Activated T-helper 9 cell treated with anti-CD3 and anti-CD28 coated beads, Interleukin-2, amount 50 U/mL, for 16 hours (primary cell): ENCODE results near the gene ANKRD28.
A peak's percentile ranks its signal among the peaks of the same experiment; 100 is the strongest.

ENCODE experiments used
- DNase-seq: peaks from one replicate; pipeline ENCODE4 v3.0.0-alpha.2; 2020; ENCODE audit warnings: low read depth

Gene ANKRD28

DNA sequence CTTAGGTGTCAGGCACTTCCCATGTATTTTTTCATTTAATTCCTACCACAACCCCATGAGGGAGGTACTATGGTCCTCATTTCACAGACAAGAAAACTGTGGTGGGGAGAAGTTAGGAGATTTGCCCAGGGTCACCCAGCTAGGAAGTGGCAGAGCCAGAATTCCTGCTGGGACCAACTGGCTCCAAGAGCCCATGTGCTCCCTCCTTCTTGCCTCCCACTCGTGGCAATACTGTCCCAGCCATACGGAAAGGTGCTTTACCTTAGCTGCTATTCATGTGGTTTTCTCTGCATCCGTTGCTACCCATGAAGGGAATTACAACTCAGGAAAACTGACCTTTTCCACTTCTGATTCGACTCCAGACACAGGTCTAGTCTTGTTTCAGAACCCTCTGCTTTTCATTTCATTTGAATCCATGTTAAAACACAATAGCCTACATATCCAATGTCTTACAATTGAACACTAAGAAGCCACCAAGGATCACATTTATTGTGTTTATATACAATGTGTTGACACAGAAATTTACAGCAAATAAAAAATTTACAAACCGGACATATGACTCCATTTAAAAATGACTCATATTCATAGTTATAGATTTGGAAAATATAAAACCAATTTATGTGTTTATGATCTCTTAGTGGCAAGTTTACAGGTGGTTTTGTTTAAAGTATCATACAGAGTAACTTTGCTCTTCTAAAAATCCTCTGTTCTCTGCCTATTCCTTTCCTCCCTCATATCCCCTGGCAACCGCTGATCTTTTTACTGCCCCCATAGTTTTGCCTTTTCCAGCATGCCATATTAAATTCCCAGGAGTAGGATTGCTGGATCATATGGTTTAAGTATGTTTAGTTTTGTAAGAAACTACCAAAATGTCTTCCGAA is 137.5 kb downstream of the ANKRD28 start:
- no peak for DNase-seq

DNA sequence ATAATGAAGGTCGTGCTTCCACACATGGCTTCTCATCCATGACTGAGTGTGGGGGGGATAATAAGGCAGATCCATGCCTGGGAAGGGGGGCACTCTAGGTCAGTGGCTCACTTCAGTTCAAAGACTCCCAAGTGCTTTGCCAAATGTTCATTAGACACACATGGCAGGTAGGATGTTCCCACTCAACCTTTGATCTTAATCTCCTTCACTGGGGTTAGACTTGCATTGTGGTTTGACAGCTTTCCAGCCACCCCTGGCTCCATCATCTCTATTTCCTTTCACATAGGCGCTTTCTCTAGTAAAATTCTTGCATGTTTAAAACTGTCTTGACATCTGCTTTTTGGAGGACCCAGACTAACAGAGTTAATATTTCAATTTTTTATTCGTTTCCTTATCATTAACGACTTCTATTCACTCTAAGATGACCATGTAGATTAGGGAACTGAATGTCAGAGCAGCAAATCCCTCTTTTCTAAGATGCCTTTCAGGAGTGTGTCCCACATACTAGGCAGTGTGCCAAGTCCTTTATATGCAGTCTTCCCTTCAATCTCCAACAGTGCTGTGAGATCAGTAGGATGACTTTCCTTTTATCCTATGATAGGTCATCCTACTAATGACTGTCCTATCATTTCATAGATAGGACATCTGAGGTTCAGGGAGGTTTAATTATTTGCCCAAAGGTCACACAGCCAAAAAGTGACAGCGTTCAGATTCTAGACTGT is 138.4 kb downstream of the ANKRD28 start:
- DNase-seq = no peak

DNA sequence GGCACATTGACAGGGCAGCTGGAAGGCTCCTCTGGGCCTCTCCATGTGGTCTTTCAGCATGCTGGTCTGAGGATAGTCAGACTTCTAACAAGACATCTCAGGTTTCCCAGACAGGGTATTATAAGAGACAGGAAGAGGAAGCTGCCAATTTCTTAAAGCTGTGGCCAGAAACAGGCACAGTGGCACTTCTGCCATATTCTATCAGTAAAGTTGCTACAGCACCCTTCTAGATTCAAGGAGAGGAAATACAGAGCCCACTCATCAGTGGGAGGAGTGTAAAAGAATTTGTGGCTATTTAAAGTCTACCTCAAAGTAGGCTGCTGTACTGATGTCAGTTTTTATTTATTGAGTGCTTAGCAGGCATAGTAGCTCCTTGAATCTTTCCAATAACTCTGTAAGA is 140.8 kb downstream of the ANKRD28 start:
- DNase-seq = no peak

DNA sequence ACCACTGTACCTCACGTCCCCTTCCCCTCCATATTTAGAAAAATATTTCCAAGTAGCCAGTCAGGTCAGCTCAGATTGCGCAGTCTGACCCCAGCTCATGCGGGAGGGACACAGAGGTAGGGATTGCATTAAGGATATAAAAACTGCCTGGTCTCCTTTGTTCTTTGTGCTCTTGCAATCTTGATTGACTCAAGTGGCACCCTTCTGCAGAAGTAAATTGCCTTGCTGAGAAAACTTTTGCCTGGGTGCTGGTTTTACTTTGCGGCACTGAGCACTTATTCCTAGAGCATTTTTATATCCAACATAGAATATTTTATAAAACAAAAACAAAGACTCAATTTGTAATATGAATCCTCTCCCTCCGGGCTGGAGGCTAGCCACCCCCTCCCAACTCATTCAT is 141.4 kb downstream of the ANKRD28 start:
- DNase-seq = no peak

DNA sequence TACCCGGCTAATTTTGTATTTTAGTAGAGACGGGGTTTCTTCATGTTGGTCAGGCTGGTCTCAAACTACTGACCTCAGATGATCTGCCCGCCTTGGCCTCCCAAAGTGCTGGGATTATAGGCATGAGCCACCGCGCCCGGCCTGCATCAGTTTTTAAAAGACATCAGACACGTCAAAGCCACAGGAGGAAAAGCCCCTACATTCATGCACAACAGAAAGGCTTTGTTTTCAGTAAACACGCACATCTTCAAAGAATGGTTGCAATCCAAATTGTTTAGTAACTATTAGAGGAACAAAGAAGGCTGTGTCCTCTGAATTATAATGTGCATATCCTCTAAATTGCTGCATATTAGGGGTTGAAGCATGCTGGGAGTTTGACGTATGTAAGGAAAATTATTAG is 142.9 kb downstream of the ANKRD28 start:
- DNase-seq = no peak

DNA sequence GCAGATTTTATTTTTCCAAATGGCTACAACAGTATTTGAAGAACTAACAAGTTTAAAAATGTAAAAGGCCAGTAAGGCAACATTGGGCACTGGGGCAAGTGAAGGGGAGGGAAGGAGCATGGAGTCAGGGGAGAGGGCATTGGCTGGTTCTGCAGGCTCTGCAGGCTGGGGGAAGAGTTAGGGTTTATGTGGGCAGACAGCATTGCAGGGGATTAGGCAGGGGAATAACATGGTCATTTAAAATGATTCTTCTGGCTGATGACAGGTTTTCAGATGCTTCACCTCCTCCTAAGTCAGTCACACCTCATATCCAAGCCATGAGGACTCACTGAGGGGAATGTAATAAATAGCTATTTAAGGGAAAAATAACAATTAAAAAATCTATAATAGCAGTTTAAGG is 143.7 kb downstream of the ANKRD28 start:
- DNase-seq = no peak

DNA sequence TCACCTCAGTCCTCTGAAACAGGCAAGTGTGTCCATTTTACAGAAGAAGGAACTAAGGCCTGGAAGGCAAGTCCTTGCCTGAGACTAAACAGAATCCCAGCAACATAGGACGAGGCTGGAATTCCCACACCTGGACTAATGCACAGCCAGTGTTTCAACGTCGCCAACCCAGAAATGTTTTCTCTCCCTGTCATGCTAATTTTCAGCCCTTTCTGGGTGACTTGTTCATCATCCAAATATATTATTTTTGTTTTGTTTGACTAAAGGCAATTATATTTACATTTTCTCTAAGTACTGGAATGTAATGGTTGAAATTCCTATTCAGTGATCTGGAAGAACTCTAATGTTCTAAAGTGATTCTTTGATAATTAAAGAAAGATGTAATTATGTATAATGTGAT is 144.5 kb downstream of the ANKRD28 start:
- no peak for DNase-seq

DNA sequence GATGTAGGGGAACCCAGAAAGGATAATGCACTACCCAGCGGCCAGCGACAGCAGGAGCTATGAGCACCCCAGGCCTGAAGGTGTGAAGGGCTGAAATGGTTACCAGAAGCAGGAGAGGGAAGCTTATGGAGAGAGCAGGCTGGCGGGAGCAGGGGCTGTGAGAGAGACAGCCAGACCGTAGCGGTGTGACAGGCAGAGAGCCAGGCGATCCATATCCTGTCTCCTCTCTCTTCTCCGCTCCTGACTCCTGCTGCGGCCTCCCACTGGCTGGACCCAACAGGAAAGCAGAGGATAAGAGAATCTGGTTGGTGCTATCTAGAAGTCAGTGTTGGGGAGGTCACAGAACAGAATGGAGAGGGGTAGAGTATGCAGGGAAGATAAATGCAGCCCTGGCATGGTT is 146.4 kb downstream of the ANKRD28 start:
- no peak for DNase-seq

DNA sequence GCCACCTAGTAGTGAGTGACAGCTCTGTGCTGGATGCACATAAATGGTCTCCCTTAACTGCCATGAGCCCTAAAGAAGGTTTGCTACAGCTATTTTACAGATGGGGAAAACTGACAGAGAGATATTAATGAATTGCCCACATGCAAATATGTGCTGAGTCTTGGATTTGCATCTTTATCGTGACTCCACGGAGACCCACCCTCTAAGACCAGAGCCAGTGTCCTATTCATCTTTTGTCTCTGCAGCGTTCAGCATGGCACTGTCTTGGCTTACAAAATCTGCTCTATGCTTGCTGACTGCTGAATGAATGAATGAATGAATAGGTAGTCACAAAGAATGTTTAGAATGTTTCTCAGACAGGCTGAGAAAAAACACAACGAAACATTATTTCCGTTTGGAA is 147.9 kb downstream of the ANKRD28 start:
- no peak for DNase-seq

DNA sequence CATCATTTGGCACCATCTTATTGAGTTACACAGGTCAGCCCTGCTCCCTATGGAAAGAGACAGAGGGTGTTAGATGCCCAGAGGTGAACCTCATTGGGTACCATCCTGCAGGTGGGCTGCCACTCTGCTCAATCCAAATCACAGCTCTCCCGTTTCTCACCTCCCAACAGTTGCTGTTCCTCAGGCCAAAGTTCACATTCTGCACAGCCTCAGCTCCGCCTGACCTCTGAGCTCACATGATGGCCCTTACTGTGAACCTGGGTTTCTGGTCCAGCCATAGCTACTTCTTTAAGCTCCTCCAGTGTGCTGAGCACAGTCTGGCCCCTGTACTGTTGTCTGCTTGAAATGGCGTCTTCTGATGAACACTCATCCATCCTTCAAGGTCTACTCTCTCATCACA is 148.4 kb downstream of the ANKRD28 start:
- DNase-seq = no peak

DNA sequence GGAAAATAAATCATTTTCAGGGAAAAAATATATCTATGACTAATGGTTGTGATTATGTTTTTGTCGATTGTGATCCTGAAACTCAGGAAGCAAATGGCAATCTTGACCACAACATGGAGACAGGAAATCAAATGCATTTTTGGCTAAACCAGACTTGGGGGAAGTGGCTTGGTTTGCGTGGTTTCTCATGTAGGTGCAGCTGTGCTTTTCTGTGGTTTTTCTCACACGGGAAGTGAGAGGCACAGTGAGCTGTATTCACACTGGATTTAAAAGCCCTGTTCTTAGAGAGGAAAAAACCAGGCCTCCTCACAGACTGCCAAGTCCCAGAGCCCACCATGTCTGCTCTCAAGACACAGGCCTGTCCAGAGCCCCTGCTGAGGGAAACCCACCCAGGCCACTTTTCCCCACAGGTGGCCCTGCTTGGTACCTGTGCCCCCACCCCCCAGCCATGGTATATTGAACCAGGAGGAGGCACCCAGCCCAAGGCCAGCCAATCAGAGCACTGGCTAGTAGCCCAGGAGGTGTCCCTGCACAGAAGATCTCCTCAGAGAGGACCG is 150.1 kb downstream of the ANKRD28 start:
- DNase-seq = peak; percentile 9

DNA sequence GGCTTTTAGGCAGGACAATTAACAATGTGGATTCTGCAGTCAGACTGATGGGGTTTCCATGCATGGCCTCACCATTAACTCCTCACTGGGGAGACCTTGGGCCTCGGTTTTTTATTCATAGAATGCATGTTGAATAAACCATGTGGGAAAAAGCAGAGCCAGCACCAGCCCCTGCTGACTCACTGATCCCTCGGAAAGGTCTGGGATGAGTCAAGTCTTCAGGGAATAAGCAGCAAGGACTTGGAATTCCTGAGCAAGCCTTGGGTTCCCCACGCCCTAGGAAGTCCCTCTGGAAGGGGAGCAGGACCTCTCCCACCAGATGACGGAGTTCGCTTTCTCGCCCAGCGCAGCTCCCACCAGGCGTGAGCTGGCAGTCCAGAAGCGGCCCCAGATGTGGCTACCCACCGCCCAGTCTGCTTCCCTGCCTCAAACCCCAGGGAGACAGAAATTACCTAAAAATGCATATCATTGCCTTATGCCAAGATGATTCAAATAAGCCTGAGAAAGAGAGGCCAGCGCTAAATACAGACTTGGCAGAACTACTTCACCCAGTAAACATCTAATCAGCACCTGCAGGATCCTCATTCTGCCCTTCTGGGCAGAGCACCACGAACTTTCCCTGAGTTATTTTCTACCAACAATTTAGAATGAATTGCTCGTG is 150.8 kb downstream of the ANKRD28 start:
- no peak for DNase-seq

DNA sequence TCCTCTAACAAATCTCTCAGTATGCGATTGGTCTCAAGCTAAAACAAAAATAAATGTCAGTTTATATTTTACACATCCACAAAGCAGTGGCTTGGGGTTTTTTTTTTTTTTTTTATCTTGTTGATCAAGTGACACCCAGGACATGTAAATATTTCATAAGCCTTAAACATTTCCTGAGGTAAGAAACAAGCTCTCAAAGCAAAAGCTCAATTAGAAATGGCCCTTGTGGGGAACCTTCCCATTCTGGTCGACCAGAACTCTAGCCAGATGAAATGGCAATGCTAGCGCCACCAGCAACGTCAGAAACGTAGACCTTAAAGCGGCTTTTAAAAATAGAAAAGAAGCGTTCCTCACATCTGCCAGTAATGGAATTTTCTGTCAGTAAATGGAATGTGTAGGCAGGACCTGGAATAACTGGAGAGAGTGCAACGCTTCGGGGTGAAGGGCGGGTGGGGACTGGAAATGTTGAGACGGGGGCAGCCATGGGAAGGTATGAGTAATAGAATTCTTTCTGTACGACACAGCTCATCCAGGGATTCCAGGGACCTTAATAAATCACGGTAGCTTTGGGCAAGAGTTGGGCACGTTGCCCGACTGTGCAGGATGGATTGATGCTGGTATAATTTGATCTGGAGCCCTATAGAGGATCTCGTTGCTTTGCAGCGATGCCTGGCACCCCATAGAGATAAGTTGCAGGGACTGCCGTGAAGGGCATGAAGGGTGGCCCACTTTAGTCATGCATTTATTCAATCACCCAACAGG is 151.9 kb downstream of the ANKRD28 start:
- DNase-seq = no peak

DNA sequence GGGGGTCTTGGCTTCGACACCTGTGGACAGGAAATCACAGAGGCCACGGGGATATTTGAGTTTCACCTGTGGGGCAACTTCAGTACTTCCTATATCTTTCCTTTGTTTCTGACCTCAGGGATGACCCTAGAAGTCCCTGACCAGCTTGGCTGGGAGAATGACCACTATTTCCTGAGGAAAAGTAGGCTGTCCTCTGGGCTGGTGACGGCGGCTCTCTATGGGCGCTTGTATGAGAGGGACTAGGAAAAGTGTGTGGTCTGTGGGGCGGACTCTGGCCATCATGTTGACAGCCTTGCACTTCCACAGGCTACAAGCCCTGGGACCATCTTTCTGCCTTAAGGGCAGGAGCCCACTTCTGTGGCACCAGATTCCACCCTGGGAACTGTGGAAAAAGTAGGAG is 152.5 kb downstream of the ANKRD28 start:
- no peak for DNase-seq

DNA sequence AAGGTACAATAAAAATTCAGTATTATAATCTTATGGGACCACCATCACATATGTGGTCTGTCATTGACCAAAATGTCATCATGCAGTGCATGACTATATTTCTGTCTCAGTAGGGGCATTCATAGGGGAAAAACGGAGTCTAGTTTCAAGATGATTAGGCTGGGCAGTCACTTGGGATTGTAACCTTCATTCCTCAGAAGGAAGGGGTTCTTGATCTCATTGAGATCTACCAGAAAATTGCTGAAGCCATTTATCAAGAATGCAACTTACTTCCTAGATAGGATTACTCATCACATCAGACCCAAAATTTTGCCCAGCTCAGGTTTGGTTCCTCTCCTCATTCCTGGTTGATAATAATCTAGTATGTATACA is 158.9 kb downstream of the ANKRD28 start:
- no peak for DNase-seq

DNA sequence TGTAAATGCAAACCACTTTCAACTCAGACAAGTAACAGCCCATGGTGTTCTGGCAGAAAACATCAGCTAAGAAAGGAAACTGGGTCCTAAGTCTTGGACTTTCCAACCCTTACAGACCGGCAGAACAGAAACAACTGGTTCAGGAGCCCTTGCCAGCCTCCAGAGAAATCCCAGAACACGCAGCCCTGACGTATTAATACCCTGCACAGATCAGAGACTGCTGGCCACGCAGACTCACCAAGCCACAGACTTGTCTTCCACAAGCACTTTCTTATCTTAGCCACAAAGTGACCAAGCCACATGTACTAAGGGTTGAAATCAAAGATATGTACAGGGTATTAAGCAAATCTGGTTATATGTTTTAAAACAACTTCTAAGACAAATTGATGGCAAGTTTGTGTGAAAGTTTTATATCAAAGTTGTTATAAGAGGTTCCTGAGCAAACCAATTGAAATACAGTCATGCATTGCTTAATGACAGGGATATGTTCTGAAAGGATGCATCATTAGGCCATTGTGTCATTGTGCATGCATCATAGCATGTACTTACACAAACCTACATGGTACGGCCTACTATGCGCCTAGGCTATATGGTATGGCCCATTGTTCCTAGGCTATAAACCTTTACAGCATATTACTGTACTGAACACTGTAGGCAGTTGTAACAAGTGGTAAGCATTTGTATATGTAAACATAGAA is 159.4 kb downstream of the ANKRD28 start:
- no peak for DNase-seq

DNA sequence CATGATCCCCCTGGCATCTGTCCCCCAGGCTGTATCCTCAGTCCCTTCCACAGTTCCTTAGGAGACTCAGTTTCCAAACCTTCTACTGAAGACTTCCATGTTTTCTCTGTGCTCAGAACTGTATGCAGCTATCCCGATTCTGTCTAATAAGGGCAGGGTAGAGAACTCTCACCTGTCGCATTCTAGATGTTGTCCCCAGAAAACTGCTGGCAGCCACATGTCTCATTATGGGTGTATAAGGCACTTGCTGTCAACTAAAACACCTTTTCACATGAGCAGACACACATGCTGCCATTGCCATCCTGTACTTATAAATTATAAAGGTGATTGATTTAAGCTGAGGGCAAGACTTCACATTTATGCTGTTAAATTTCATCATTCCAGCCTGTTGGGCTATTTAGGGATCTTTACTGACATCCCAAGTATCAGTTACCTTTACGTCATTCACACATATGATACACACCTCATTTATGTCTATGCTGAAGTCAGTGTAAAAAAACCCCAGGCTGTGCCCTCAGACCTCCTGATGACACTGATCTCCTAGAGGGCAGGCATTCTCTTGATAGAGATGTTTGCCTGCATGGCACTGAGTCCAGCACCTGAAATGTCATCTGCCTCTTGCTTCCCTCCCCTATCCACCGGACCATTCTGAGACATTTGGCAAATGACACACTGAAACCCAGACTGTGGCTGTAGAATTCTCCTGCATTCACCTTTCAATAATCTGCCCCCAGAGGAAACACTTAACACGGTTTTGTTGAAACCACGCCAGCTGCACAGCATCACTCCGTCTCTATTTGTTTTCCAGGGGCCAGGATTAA is 160.4 kb downstream of the ANKRD28 start:
- no peak for DNase-seq

DNA sequence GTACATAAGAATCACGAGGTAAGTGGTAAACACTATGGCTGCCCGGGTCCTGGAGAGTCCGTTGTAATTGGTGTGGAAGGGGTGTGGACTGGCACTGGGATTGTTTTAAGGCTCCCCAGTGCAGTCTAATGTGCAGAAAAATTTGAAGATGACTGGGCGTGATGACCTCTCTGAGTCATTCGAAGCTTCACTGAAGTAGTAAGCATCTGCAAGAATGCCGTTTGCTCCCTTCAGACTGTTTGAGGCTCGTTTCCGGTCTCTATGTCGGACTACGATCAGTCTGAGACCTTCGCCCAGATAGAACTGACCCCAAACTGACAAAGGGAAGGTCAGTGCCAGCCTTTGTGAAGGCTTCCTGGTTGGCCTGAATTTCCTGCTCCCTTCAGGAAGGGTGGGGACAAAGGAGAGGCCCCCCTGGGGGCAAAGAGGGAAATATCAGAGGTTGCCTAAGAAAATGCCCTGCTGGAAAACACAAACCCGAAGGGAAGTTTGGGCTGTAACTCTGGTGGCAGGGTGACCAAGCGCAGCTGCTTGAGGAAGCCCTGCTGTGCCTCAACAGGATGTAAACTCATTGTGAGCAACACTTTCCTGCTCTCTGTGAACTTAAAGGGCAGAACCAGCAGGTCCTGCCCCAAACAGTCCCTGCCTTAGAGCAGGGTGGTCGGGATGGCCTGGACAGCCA is 161.6 kb downstream of the ANKRD28 start:
- DNase-seq = no peak

DNA sequence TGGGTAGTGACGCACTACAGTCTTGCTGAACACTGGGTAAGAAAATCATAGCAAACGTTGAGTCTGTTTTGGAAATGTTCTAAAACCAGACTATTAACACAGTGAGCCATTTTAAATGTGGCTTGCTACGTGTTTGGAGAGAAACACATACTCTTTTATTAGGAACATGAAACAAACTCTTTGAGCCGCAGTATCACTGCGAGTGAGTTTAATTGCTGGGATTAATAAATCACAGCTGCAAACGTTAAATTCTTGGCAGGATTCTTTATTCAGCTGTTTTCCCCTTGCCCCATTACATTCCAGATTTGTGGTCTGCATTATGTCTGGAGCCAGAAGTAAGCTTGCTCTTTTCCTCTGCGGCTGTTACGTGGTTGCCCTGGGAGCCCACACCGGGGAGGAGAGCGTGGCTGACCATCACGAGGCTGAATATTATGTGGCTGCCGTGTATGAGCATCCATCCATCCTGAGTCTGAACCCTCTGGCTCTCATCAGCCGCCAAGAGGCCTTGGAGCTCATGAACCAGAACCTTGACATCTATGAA is 162.6 kb downstream of the ANKRD28 start:
- no peak for DNase-seq

DNA sequence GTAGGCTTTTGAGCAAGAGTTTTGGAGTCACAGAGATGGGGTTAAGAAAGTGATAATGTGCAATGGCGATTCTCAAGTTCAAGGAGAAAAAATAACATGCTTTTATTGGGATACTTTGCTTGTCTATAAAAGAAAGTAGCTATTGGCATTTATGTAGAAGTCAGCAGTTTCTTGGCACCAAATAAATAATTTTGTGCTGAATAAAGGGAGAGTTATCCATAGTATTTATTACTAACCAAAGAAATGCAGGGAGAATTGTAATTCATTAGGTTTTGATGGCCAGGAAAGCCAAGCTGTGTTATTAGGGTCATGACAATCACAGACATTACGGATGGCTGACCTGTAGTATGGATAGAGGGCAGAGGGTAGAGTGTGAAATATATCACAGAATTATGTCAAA is 163.1 kb downstream of the ANKRD28 start:
- DNase-seq = no peak
